NCI-H146 treated with DMSO at 0.1 percent for 48 hours (cell line): ENCODE results near the gene KIF26A.

Source experiments
- DNase-seq: peaks from one replicate; lab custom pipeline; 2025; ENCODE audit not compliant: unreplicated experiment; lab: John Stamatoyannopoulos, UW

Gene KIF26A

GRCh38 chr14:104175811-104176210 is 37.4 kb downstream of the KIF26A start:
- no peak for DNase-seq

DNA sequence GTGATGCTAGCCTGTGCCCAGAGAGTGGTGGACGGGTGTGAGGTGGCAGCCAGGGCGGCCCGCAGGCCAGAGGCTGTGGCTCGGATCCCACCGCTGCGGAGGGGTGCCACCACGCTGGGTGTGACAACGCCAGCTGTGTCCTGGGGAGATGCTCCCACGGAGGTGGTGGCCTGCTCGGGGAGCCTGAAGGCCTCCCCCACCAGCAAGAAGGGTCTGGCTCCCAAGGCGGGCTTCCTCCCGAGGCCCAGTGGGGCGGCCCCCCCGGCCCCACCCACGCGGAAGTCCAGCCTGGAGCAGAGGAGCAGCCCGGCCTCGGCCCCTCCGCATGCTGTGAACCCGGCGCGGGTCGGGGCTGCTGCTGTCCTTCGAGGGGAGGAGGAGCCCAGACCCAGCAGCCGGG is 38.2 kb downstream of the KIF26A start:
- DNase-seq = no peak

- no peak for DNase-seq
These were observed 39.0 kb downstream of the KIF26A start for GRCh38 chr14:104177411-104177810.

GRCh38 chr14:104178279-104178678 is 39.9 kb downstream of the KIF26A start:
- no peak for DNase-seq

DNA sequence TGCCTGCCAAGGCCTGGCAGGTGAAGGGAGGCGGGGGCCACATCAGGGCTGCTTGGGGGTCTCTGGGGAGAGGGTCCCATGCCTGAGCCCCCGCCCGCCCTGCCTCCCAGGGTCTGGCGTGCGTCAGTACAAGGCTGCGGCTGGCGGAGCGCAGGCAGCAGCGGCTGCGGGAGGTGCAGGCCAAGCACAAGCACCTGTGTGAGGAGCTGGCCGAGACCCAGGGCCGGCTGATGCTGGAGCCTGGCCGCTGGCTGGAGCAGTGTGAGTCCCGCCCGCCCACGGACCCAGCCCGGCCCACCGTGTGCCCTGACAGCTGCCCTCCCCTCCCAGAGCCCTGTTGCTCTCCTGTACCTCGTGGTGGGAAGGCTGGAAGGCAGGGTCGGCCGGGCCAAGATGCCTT is 40.7 kb downstream of the KIF26A start:
- no peak for DNase-seq

DNA sequence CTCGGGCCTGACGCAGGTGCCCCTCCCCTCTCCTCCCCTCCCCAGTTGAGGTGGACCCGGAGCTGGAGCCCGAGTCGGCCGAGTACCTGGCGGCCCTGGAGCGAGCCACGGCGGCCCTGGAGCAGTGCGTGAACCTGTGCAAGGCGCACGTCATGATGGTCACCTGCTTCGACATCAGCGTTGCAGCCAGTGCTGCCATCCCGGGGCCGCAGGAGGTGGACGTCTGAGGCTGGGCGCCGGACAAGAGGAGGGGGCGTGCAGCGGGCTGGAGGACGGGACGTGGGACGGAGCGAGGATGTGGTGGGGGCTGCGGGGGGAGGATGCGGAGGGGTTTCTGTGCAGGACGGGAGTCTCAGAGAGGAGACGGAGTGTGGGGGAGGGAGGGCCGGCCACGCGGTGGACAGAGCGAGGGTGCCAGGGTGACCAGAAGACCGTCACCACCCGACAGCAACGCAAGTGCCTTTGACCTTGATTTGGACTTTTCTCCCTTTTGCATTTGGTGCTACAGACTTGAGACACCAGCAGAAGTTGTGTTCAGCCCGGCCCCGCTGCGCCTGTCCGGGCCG is 41.3 kb downstream of the KIF26A start:
- DNase-seq = no peak

DNA sequence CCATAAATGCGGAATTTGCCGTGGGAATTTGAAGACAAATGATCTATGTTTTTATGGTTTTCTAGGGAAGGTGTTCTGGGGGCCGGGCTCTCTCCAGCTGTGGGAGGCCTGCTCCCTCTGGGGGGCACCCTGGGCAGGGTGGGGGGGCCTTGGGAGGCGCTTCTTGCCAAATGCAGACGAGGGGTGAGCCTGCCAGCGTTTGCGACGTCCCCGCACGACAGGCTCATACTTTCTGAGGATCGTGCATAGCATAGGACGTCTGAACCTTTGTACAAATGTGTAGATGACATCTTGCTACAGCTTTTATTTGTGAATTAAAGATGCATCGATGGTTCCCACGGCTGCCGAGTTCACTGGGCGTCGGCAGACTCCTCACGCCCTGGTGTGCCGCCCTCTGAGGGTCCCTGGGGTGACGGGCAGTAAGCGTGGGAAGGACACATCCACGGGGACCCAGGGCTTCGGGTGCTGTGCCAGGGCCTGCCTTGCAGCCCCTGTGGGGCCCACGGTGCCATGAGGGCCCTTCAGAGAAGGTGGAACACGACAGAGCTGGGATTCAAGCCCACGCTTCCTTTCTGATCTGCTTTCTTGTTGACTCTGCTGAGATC is 42.3 kb downstream of the KIF26A start:
- DNase-seq = no peak

GRCh38 chr14:104181761-104182530 is 43.6 kb downstream of the KIF26A start:
- DNase-seq = no peak

- DNase-seq = no peak
These were observed 44.6 kb downstream of the KIF26A start for GRCh38 chr14:104182857-104183425.

- no peak for DNase-seq
These were observed 45.4 kb downstream of the KIF26A start for GRCh38 chr14:104183796-104184195.

DNA sequence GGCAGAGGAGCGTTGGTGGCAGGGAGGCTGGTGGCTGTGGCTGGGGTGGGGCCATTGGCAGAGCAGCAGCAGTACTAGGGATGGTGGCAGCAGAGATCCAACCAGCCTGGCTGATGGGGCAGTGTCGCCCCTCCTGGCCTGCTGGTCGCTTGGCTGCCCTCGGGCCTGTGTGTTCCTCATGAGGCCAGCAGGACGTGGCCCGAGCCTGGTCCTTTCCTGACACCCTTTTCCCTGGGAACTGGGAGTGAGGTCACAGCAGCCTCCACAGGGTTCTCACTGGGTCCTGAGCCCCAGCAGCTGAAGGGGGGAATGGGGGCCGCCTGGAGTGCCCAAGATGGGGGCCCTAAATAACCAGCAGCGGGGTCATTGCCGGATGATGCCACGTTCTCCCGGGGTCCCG is 46.1 kb downstream of the KIF26A start:
- DNase-seq = no peak

DNA sequence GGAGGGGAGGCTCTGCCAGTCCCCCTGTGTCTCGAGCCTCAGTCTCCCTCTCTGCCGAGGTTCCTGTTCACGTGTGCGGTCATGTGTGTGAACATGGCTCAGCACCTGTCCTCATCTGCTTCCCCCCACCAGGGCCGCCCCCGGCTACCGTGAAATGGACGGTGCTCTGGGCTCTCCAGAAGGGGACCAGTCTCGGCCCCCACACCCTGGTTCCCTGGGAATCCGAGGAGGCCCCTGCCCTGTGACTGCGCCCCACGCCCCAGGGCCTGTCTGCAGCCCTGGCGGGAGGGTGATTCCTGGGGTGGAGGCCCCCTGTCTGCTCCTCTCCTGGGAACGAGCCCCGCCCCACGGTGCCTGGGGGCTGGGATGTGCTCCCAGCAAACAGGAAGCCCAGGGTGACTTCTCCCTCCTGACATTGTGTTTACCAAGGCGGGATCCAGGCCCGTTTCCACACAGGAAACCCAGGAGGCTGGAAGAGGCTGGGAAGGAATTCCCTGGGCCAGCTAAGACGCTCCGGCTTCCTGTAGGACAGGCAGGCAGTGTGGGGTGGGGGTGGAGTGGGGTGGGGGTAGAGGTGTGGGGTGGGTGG is 46.6 kb downstream of the KIF26A start:
- no peak for DNase-seq

DNA sequence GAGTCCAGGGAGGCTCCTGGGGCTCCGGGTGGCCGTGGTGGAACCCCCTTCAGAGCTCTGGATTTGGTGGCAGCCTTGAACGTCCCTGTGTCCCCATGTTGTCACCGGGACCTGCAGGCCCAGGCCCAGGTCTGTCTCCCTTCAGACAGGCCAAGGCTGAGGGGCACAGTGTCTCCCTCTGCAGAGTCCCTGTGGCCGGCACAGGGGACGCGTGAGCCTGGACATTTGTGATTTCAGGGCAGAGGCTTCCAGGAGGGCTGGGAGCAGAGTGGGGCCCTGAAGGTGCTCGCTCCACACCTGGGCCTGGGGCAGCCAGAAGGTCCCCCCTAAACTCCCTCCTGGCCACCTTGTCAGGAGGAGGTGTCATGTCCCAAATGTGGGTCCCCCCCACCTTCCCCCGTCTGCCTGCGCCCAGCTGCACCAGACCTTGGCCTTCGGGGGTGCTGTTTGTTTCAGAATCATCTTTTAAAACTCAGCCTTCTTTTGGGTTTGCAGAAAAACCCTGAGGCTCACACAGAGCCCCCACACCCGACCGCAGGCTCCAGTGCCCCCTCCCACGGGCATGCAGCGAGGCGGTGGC is 47.6 kb downstream of the KIF26A start:
- DNase-seq = no peak

DNA sequence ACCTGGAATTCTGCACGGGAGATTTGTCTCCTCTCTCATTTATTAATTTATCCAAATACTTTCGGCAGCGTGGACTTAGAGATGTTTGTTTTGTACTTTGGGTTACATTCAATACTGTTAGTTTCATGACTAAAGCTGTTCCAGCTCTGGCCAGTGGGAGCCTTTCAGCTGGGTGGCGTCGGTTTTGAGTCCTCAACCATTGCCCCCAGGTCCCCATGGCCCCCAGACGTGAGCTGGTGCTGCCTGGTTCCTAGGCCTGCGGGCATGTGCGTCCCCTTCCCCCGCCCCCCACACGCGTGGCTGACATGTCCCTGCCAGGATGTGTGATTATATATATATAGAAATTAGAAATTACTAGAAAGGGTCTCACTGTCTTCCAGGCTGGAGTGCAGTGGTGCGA is 48.2 kb downstream of the KIF26A start:
- no peak for DNase-seq

GRCh38 chr14:104187121-104187889 is 48.9 kb downstream of the KIF26A start:
- no peak for DNase-seq

GRCh38 chr14:104187931-104188726 is 49.7 kb downstream of the KIF26A start:
- DNase-seq = no peak

GRCh38 chr14:104188727-104189400 is 50.5 kb downstream of the KIF26A start:
- no peak for DNase-seq

GRCh38 chr14:104189629-104190335 is 51.4 kb downstream of the KIF26A start:
- DNase-seq = no peak
